Retinal pigment epithelial cell (primary cell): Measurements from ENCODE around the gene BMP2K.

Experiments
- DNase-seq: peaks from one replicate; pipeline ENCODE4 v3.0.0-alpha.2; 2010; ENCODE audit warnings: low read depth
- H3K4me3 ChIP-seq: 2 replicates; pipeline ENCODE4 v1.5.1; 2011; ENCODE audit warnings: mild to moderate bottlenecking, low read length, control low read depth, moderate library complexity
- TF ChIP-seq, protein P1 (sequence below): conservative IDR thresholded peaks from 2 replicates; pipeline ENCODE4 v1.5.1; 2011; ENCODE audit warnings: low read depth, low read length, control low read depth, inconsistent platforms

BMP2K gene

DNA sequence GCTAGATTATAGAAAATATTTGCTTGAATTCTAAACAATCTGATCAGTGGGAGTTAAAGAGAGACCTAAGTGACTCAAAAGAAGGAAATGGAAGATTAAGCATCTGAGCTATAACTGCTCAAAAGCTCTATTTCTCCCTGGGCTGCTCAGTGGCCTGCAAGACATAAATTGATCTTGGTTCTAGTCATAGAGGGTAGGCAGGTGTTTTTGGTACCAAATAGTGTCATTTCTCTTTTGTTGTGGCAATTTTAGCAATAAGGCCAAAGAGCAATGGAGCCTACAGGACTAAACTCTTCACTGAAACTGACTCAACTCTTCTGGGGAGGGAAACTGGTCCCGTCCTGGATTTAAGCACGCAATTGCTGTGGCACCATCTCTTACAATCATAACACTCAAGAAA, 33.9 kb upstream of the BMP2K start:
- no peak overlapping the region for H3K4me3 ChIP-seq
- no peak for DNase-seq
- TF ChIP-seq, protein P1, sequence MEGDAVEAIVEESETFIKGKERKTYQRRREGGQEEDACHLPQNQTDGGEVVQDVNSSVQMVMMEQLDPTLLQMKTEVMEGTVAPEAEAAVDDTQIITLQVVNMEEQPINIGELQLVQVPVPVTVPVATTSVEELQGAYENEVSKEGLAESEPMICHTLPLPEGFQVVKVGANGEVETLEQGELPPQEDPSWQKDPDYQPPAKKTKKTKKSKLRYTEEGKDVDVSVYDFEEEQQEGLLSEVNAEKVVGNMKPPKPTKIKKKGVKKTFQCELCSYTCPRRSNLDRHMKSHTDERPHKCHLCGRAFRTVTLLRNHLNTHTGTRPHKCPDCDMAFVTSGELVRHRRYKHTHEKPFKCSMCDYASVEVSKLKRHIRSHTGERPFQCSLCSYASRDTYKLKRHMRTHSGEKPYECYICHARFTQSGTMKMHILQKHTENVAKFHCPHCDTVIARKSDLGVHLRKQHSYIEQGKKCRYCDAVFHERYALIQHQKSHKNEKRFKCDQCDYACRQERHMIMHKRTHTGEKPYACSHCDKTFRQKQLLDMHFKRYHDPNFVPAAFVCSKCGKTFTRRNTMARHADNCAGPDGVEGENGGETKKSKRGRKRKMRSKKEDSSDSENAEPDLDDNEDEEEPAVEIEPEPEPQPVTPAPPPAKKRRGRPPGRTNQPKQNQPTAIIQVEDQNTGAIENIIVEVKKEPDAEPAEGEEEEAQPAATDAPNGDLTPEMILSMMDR = no peak

DNA sequence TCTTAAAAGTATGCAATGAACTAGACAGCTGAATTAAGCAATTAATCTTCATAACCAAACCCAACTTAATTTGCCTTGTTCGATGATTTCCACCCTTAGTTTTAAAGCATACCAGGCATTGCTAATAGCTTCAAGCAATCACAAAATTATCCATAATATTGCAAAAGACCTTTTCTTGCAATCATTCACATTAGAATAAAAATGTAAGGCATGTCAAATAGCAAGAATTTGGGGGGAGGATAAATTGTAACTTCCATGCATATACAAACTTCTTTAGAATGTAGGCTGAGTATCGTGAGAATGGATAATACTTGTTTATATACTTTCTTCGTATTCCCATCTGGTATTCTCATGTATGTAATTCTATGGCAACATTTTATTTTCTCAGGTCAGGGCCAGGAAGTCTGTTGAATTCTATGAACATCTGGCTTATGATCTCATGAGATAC, 28.7 kb upstream of the BMP2K start:
- TF ChIP-seq, protein P1 = no peak
- H3K4me3 ChIP-seq = no peak overlapping the region
- DNase-seq = no peak

DNA sequence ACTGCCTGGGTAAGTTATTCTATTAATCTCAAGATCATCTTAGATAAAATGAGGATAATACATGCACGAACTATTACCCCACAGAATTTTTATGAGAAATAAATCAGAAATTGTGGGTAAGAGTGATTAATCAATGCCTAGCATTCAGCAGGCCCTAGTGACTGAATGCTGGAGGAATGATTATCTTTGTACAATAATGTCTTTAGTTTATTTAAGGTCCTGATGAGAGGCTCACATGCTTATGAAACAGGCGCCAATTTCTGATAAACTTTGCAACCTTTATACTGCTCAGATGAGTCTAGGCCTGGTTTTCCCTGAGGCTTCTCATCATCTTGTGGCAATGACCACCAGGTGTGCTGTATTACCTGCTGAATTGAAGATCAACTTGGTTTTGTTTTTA, 27.8 kb upstream of the BMP2K start:
- DNase-seq = no peak
- H3K4me3 ChIP-seq = no peak overlapping the region
- TF ChIP-seq, protein P1 = no peak

DNA sequence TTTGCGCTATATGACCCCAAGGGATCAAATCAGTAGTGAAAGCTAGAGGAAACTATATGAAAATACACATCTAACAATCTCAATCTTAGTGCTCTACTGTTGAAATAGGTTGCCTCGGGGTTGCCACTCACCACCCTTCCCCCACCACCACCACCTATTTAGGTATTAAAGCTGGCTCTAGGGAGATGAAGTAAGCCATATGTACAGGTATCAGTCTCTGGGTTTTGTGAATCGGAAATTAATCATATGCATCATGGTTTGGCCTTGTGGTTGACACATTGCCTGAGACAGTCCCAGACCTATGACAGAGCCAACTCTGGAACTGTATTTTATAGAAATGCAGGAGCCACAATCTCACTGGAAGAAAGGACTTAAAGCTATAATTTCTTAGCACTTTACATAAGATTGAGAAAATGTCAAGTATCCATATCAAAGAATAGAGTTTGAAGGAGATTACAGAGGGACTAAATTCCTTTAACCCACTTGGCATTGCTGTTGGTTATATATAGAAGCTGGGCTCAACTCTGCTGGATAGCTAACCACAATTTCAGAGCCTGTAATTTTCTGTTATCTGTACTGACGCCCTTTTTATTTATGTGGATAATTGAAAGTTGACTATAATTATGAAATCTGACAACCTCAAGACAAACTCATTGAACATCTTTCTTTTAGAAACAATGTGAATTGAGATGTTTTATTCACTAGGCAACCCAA, 26.7 kb upstream of the BMP2K start:
- TF ChIP-seq, protein P1 = no peak
- peak; percentile 37 for DNase-seq
- no peak overlapping the region for H3K4me3 ChIP-seq

DNA sequence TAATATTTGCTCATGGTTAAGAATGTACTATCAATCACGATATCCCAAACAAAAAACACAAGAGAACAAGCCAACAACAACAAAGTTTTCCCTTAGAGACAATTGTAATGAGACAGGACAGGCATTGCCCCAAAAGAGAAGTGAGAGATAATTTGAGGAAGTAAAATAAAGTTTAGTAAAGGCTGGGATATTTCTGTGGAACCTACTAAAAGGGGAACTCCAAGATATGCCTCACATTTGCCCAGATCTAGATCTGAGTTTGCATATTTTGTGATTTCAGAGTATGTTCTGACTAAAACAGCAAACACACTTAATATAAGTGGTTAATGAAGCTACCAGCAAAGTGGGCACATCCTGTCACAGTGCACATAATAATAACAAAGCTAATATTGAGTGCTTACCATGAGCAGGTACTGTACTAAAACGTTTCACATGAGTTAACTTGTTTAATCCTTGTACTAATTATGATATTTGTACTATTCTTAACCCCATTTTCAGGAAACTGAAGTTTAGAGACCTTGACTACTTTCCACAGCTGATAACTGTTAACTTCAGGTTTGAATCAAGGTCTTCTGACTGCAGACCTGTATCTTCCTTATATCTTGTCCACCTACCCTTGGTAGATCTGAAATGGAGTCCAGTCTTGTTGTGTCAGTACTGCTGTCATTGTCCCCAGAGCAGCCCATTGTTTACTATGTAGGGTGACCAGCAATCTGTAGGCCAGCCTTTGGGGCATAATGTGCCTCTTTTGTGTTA, 26.0 kb upstream of the BMP2K start:
- TF ChIP-seq, protein P1 = no peak
- H3K4me3 ChIP-seq = no peak overlapping the region
- no peak for DNase-seq

DNA sequence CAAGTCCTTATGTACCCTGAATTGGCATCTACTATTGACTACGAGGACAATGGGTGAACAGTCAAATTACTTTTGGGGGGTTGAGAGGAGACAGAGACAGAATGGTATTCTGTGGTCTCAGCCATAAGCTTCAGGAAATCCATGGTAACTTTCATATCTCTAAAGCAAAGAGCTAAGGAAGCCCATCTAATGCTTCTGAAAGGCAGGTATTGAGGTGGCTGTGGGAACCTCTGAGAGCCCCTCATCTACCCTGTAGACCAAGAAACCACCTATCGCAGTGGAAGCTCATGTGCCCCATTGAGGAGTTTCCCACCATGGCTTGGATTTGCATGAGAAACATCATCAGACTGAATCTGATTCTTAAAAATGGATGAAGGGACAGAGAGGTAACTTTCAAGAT, 23.1 kb upstream of the BMP2K start:
- DNase-seq = no peak
- TF ChIP-seq, protein P1 = no peak
- H3K4me3 ChIP-seq = no peak overlapping the region

DNA sequence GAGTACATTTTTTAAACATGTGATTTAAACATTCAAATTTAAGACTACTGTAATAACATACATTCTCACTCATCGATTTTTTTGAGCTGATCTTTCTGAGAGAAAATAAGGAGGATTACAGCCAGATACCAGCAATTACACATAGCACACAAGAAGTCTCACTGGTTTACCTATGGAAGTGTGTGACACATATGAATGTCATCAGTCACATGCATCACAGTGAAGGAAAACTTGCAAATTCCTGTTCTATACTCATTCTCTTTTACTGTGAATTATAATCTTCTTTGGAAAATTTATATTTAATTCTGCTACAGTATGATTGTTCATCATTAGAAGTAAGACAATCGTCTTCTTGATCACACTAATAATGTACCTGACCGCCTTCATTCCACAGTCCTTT, 21.3 kb upstream of the BMP2K start:
- TF ChIP-seq, protein P1 = no peak
- no peak overlapping the region for H3K4me3 ChIP-seq
- no peak for DNase-seq
